HG02610 (cell line): Measurements from ENCODE around the gene YIF1A.
"Not testable (repeated sequence)": the region's sequence is repeated elsewhere in the genome, so short reads cannot be mapped to it uniquely, and the experiment has no call there.

ENCODE experiments used
- ATAC-seq: cut with Tn5 transposase; IDR thresholded peaks from one replicate; pipeline ENCODE4 v1.9.1; 2021; ENCODE audit warnings: mild to moderate bottlenecking, moderate library complexity; ENCODE audit not compliant: unreplicated experiment

YIF1A gene

GRCh38 chr11:66287211-66287888 lies 1.6 kb downstream of the YIF1A start:
- no peak for ATAC-seq

DNA sequence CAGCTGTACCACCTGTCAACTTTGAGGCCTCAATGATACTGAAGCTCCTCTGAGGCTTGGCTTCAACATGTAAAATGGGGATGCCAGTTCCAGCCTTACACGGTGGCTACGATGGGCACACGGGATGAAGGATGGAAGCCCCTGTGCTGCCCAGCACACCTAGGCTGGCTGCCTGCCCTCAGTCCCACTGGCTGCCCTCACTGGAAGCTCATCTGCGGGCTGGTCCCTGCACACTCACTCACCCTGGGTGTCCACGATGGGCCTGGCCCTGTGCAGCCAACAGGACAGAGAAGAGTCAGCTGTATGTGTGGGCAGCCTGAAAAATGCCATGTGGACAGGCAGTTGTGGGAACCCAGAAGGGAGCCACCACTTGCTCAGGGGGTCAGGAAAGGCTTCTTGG lies 2.2 kb downstream of the YIF1A start:
- no peak for ATAC-seq

DNA sequence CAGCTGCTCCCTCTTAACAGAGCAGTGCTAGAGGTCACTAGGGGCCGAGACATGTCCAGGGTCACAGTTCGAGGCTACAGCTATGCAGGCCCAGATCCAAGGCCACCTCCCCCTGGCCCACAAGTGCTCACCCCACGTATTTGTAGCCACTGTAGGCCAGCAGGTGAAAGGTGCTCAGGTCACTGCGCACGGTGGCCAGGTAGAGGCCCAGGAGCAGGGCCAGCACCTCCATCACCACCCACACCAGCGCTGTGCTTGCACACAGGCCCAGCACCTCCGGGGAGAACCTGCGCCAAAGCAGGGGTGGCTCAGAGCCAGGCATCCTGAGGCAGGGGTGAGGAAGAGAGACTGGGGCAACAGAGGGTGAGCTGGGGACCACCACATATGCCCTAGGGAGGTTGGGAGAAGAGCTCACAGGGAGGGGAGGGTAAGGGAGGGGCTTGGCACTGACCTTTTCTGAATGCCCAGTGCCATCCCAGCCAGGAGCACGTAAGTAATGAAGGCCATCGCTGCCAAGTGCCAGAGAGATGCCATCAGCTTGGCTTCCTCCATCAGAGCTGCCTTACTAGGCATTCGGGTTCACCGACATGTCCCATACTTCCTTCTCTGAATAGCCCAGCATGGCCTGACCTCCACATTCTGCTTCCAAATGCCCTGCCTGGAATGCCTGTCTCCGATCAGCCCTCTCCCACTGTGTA lies 3.5 kb downstream of the YIF1A start:
- no peak for ATAC-seq

DNA sequence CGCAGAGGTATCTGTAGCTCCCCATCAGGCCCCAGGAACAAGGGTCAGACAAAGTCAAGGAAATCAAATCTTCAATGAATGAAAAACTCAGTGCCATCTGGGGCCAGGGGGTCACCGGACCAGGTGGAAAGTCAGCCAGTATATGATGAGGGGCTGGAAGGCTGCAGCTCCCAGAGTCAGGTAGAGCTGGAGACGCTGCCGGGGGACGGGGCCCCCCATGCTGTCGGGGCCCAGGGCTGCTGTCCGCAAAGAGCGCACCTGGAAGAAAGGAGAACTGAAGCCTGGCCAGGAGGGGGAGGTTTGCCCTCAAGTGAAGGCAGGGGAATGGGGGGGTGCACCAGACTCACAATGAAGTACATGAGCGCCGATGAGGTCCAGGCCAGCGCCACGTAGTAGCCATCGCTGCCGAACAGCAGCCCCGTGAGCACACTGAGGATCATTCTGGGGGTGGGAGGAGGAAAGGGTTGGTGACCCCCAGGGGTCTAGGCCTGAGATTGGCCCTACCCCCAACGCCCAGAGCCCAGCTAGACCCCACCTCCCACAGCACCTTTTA lies 4.3 kb downstream of the YIF1A start:
- no peak for ATAC-seq

- ATAC-seq = no peak
These were observed 5.4 kb downstream of the YIF1A start for GRCh38 chr11:66283461-66284105.

DNA sequence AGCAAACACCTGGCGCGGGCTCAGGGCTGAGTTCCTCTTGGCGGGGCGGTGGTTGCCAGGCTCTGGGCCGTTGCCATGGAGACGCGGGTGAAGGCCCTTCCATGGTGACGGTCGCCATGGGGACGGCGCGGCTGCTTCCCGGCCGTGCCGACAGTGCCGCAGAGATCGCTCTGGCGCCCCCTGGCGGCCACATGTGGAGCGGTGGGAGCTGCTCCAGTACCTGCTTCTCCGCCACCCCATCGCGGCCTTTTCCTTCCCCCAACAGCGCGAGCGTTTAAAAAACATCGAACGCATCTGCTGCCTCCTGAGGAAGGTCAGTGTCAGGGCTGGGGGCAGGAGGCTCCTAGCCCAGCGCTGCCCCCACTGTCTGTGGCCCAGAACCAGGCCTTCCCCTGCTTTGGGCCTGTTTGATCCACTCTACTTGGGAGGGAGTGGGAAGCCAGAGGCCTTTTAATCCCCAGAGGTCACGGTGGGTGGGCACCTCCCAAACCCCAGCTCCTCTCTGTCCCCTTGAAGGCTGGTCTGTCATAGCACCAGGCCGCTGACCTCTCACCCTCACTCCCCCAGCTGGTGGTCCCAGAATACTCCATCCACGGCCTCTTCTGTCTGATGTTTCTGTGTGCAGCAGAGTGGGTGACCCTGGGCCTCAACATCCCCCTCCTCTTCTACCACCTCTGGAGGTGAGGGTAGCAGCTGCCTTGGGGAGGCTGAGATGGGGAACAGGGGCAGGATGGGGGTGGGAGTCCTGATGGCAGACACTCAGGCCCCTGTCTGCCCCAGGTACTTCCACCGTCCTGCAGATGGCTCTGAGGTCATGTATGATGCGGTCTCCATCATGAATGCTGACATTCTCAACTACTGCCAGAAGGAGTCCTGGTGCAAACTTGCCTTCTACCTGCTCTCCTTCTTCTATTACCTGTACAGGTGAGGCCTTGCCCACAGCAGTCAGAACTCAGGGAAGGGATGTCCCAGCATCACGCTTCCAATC lies 6.2 kb downstream of the YIF1A start:
- ATAC-seq = peak; percentile 71

DNA sequence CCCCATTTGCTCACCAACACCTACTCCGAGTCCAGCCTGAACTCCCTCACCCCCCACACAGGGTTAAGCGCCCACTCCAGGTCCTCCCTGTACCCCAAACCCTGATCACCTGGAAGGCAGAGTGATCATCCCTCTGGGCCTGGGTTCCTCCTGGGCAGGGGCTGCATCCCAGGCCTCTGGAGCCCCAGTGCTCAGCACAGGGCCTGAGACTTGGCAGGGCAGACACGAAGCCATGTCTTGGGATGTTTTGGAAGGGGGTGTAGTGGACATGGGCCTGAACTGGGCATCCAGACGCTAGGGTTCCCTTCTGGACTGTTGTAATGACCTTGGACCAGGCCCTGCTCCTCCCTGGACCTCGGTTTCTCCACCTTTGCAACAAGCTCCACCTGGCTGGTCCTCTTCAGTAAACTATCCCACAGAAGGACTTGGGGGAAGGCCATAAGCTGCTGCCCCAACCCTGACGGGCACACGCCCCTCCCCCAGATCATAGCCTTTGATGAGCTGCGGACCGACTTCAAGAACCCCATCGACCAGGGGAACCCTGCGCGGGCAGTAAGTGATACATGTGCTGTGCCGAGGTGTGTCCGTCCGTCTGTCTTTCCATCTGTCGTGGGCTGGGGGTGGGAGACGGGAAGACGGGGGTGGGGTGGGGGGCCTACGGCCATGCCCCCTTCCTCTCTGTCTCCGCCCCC lies 7.0 kb downstream of the YIF1A start:
- ATAC-seq = no peak

GRCh38 chr11:66281001-66281400 lies 7.9 kb downstream of the YIF1A start:
- no peak for ATAC-seq

DNA sequence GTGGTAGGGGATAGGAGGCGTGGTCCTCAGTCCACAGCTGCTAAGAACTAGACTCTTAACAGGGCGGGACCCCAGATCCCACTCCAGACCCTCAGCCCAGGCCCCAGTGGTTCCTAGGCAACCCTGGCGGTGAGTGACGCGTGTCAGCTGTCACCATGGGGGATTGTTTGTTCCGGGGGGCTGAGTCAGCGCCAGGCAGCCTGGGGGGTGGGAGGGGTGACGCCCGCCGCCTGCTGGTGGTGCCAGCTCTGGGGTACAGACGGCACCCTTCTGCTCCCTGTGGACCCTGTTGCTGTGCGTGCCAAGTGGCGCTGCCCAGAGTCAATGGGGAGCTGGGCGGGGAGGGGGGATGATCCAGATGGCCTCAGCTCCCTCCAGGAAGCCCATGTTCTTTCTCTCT lies 8.5 kb downstream of the YIF1A start:
- no peak for ATAC-seq

DNA sequence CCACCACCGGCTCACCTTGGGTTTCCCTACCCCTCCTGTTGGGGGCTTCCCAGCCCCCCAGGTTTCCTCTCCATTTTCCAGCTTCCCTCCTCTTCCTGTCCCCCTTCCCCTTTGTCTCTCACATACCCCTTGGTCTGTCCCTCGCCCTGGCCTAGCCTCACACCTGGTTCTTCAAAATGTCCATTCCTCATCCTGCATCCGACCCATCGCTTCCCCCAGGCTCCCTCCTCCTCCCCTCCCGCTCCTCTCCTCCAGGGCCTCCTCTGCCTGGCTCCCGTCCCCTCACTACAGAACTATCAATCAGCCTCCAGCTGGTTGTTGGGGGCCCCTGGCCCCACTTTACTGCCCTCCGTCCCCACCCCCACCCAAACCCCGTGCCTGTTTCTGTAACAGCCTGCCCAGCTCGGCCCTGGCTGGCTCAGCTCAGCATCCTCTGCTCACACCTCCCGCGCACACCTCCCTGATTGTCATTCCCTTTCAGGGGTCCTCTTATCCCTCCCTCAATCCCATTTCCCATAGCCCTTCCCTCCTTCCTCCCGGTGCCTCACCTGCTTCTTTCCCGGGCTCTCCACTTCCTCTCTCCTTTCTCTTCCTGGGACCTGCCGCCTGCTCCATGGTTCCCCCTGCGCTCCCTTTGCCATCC lies 9.7 kb downstream of the YIF1A start:
- ATAC-seq = no peak

DNA sequence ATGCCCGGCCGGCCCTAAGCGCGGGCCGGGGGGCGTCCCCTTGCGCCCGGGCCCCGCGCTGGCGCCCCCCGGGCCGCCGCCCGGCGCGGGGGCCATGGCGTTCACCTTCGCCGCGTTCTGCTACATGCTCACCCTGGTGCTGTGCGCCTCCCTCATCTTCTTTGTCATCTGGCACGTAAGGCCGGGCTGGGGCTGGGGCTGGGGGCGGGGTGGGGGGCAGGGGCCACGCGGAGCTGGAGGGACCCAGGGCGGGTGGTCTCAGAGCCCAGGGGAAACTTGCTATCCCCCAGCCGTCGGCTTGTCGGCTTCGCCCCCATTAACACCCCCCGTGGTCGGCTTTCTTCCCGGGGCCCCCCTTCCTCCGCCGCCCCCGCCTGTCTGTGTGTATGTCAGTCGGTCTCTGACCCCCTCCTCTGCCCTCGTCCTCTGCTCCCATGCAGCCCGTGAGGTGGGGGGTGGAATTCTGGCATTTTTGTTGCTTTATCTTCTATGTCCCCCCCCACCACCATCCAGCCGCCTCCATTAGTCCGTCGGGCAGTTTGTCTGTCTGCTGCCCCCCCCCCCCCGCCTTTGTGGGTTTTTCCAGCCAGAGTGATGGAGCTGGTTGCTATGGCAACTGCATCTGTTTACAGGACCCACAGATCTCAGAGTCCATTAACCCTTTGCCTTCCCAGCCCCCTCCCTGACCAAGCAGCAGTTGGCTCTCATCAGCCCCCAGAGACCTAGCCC lies 10.4 kb downstream of the YIF1A start:
- no peak for ATAC-seq

DNA sequence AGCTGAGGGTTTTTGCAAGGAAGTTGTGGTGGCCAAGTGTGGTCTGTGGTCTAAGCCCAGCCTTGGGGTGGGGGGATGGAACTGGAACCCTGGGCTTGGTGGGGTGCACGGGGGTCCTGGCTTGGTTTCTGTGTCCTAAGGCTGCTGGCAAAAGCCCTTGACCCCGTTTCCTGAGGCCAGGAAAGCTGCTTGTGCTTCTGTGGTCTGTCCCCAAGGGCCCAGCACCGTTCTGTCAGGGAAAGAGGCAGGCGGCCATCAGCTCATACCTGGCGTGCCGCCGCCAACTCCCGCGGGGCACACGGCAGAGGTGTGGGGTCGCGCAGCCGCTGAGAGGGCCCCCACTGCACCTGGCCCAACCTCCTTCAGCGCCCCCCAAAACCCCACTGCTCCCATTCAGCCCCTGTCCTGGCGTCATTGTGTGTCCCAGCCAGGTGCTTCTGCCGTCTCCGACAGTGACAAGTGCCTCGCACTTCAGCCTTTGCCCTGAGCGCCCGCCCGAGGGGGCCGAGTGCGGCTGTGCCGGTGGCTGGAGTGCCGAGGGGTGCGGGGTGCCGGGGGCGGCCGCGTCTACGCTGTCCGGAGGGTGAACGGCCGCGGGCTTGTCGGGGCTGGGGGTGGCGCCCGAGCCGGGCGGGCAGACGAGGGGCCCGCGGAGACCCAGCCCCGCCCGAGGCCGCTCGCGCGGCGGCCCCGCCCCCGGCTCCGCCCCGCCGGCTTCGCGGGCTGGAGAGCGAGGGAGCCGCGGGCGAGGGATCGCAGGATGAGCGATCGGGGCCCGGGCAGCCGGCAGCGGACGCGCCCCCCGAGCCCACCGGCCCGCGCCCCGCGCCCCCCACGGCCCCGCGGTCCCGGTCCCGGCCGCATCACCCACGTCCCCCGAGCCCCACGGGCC lies 11.2 kb downstream of the YIF1A start, which contains the start of gene CNIH2:
Gene CNIH2, plus strand, starts transcription at position 705 of the 892 bp plus-strand sequence. CDS start 282 bp downstream, outside the sequence.
- ATAC-seq = no peak

- not testable (repeated sequence) for ATAC-seq
These were observed 11.9 kb downstream of the YIF1A start for GRCh38 chr11:66277064-66277463.

DNA sequence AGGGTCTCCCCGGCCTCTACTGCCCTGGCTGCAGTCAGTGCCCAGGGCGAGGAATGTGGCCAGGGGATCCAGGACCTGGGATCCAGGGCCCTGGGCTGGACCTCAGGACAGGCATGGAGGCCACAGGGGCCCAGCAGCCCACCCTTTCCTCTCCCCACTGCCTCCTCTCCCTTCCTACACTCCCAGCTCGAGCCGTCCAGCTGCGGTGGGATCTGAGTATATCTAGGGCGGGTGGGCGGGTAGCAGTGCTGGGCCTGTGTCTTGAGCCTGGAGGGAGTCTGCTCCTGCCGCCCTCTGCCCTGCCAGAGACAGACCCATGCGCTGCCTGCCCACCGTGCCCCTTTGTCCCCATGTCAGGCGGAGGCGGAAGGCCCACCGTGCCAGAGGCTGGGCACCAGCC lies 12.3 kb downstream of the YIF1A start:
- ATAC-seq = not testable (repeated sequence)

DNA sequence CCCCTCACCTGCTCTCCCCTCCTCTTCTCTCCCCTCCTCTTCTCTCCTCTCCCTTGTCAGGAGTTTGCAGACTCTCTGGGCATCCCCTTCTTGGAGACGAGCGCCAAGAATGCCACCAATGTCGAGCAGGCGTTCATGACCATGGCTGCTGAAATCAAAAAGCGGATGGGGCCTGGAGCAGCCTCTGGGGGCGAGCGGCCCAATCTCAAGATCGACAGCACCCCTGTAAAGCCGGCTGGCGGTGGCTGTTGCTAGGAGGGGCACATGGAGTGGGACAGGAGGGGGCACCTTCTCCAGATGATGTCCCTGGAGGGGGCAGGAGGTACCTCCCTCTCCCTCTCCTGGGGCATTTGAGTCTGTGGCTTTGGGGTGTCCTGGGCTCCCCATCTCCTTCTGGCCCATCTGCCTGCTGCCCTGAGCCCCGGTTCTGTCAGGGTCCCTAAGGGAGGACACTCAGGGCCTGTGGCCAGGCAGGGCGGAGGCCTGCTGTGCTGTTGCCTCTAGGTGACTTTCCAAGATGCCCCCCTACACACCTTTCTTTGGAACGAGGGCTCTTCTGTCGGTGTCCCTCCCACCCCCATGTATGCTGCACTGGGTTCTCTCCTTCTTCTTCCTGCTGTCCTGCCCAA lies 12.8 kb downstream of the YIF1A start:
- ATAC-seq = no peak

DNA sequence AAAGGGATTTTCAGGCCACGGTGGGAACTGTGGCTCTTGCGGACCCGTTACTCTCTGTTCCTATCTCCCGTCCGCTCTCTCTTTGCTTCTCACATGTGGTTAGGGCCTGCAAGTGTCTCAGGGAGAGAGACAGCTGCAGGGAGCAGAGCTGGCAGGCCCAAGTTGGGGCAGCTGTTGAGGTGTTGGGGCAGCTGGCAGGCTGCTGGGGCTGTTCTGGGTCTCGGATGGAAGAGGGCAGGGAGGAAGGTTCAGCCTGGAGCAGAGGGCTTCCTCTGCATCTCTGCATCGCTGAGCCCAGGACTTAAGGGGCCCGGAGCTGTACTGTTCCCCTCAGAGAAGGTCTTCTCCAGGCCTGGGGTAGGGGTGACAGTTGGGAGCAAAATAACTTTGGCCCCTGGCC lies 13.5 kb downstream of the YIF1A start:
- ATAC-seq = no peak

DNA sequence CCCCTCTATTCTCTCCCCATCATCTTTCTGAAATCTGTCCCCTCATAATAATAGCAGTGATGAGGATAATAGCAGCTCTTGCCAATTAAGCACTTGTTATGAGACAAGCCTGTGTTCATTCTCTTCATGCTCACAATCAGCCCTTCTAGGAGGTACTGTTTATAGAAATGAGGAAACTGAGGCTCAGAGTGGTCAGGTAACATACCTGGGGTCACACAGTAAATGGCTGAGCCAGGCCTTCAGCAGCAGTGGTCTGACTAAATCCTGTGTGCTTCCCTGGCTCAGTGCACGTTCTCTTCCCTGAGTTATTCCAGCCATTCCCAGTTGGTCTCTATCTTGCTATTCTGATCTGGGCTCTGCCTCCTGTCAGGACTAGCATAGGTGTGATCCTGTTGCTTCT lies 14.7 kb downstream of the YIF1A start:
- ATAC-seq = no peak
